Neuronal stem cell (in vitro differentiated cells): Measurements from ENCODE around the gene LYPD5.

Experiments
- DNase-seq: peaks from one replicate; pipeline ENCODE4 v3.0.0-alpha.2; 2013; ENCODE audit warnings: low spot score
- H2AFZ ChIP-seq: one replicate; pipeline ENCODE4 v1.6.1; 2013; ENCODE audit warnings: mild to moderate bottlenecking, low read length, inconsistent platforms
- H2AK5ac ChIP-seq: 2 replicates; pipeline ENCODE4 v1.6.1; 2013; ENCODE audit warnings: low read depth, mild to moderate bottlenecking, inconsistent platforms, low read length, moderate library complexity, mixed read lengths
- H2BK120ac ChIP-seq: 2 replicates; pipeline ENCODE4 v1.6.1; 2013; ENCODE audit warnings: low read depth, mild to moderate bottlenecking, inconsistent platforms, low read length, moderate library complexity, mixed read lengths
- H2BK12ac ChIP-seq: one replicate; pipeline ENCODE4 v1.6.1; 2013; ENCODE audit warnings: low read length, inconsistent platforms
- H2BK15ac ChIP-seq: 2 replicates; pipeline ENCODE4 v1.6.1; 2013; ENCODE audit warnings: mild to moderate bottlenecking, low read length, inconsistent platforms, mixed read lengths
- H2BK5ac ChIP-seq: one replicate; pipeline ENCODE4 v1.6.1; 2013; ENCODE audit warnings: inconsistent platforms, mild to moderate bottlenecking, low read length, moderate library complexity
- H3K14ac ChIP-seq: one replicate; pipeline ENCODE4 v1.6.1; 2013; ENCODE audit warnings: low read length, inconsistent platforms
- H3K18ac ChIP-seq: 2 replicates; pipeline ENCODE4 v1.6.1; 2013; ENCODE audit warnings: low read length, inconsistent platforms
- H3K23ac ChIP-seq: 2 replicates; pipeline ENCODE4 v1.6.1; 2013; ENCODE audit warnings: low read depth, mild to moderate bottlenecking, mixed read lengths, low read length, inconsistent platforms; ENCODE audit not compliant: poor library complexity
- H3K27ac ChIP-seq: replicated peaks from 3 replicates; pipeline ENCODE4 v1.5.1; 2013; ENCODE audit warnings: low read length, inconsistent platforms
- H3K27me3 ChIP-seq, 3 experiments: 2 replicates each; pipeline ENCODE4 v1.6.1; 2013; ENCODE audit warnings: low read length in 3 of 3, mild to moderate bottlenecking in 2 of 3, inconsistent platforms in 1 of 3, low read depth in 1 of 3, mixed read lengths in 1 of 3, moderate library complexity in 1 of 3; ENCODE audit not compliant: control insufficient read depth in 3 of 3, insufficient read depth in 3 of 3
- H3K36me3 ChIP-seq, 2 donors: replicated peaks in 1 of 2; 2 replicates each; pipeline ENCODE4 v1.6.1; 2013; ENCODE audit warnings: low read length in 2 of 2; ENCODE audit not compliant: control insufficient read depth in 2 of 2, insufficient read depth in 2 of 2
- H3K4ac ChIP-seq: 2 replicates; pipeline ENCODE4 v1.6.1; 2013; ENCODE audit warnings: inconsistent platforms, mild to moderate bottlenecking, low read length, moderate library complexity
- H3K4me1 ChIP-seq, 2 donors: 1 replicate in 1 of 2; 2 replicates in 1 of 2; pipeline ENCODE4 v1.6.1; 2013; ENCODE audit warnings: low read length in 2 of 2, low read depth in 1 of 2; ENCODE audit not compliant: control insufficient read depth in 2 of 2, insufficient read depth in 1 of 2
- H3K4me2 ChIP-seq: one replicate; pipeline ENCODE4 v1.6.1; 2013; ENCODE audit warnings: mild to moderate bottlenecking, low read length, inconsistent platforms; ENCODE audit not compliant: insufficient read depth, poor library complexity, severe bottlenecking
- H3K4me3 ChIP-seq, 2 donors: 2 replicates each; pipeline ENCODE4 v1.5.1; 2013; ENCODE audit warnings: low read length in 2 of 2, mild to moderate bottlenecking in 2 of 2, inconsistent platforms in 1 of 2, moderate library complexity in 1 of 2
- H3K79me1 ChIP-seq: one replicate; pipeline ENCODE4 v1.6.1; 2013; ENCODE audit warnings: low read depth, mild to moderate bottlenecking, inconsistent platforms, low read length, moderate library complexity
- H3K9ac ChIP-seq: one replicate; pipeline ENCODE4 v1.6.1; 2013; ENCODE audit warnings: mild to moderate bottlenecking, low read depth, low read length, inconsistent platforms; ENCODE audit not compliant: poor library complexity
- H3K9me3 ChIP-seq, 2 donors: replicated peaks in 1 of 2; 2 replicates each; pipeline versions ENCODE3 to v1.6.1; 2013; ENCODE audit warnings: low read length in 2 of 2, mild to moderate bottlenecking in 2 of 2, inconsistent platforms in 1 of 2, low read depth in 1 of 2, mixed read lengths in 1 of 2, moderate library complexity in 1 of 2; ENCODE audit not compliant: control insufficient read depth in 2 of 2, insufficient read depth in 1 of 2
- H4K8ac ChIP-seq: one replicate; pipeline ENCODE4 v1.6.1; 2013; ENCODE audit warnings: low read depth, mild to moderate bottlenecking, inconsistent platforms, low read length, moderate library complexity
- H4K91ac ChIP-seq: one replicate; pipeline ENCODE4 v1.6.1; 2013; ENCODE audit warnings: low read length, low read depth, mild to moderate bottlenecking, inconsistent platforms; ENCODE audit not compliant: poor library complexity
- WGBS, 2 donors: extraction: QIAGEN DNeasy Blood & Tissue Kit; methylation state at CpG; one replicate each; pipeline ENCODE4 v1.1.7; 2013; ENCODE audit warnings: missing lambda C conversion rate in 2 of 2, mixed read lengths in 1 of 2; ENCODE audit not compliant: insufficient read length in 2 of 2, insufficient replicate concordance in 1 of 2; ENCODE audit errors: extremely low coverage in 2 of 2; 5-methylcytosine and 5-hydroxymethylcytosine counted together

LYPD5 gene

GRCh38 chr19:43752287-43752875 is 49.9 kb downstream of the LYPD5 start:
- Histone ChIP-seq H2BK5ac (no peak overlapping the region), H2AK5ac (no peak overlapping the region), H2AFZ (no peak overlapping the region), H3K23ac (no peak overlapping the region), H2BK12ac (no peak overlapping the region), H3K4ac (no peak overlapping the region), H4K91ac (no peak overlapping the region), H4K8ac (no peak overlapping the region), H3K4me1 (no peaks in the 10 kb centered on the region), H3K79me1 (peaks cover 3% of the 10 kb centered on the region), H3K4me2 (no peak overlapping the region), H2BK15ac (no peak overlapping the region), H3K14ac (no peak overlapping the region), H3K9me3 (no peaks in the 10 kb centered on the region), H3K36me3 (peaks cover 26 to 59% of the 10 kb centered on the region in 2 donors), H3K18ac (no peak overlapping the region), H2BK120ac (no peak overlapping the region), H3K27ac (no peak overlapping the region), H3K27me3 (no peaks in the 10 kb centered on the region), H3K9ac (no peak overlapping the region), H3K4me3 (no peak overlapping the region)
- no peak for DNase-seq
- WGBS, 2 donors, result no CpG with 5 or more reads among the region's 6 CpGs

GRCh38 chr19:43751466-43752220 is 50.6 kb downstream of the LYPD5 start:
- no peak overlapping the region for H3K4me3 ChIP-seq
- no peak overlapping the region for H2AK5ac ChIP-seq
- H3K36me3 ChIP-seq, result peaks cover 31 to 66% of the 10 kb centered on the region in 2 donors
- no peak overlapping the region for H3K23ac ChIP-seq
- no peaks in the 10 kb centered on the region for H3K9me3 ChIP-seq
- no peak overlapping the region for H2BK15ac ChIP-seq
- H4K8ac ChIP-seq, result no peak overlapping the region
- H2BK120ac ChIP-seq, result no peak overlapping the region
- WGBS, 2 donors, result no CpG with 5 or more reads among the region's 4 CpGs
- no peaks in the 10 kb centered on the region for H3K4me1 ChIP-seq
- no peak overlapping the region for H3K18ac ChIP-seq
- H3K27ac ChIP-seq, result no peak overlapping the region
- H3K14ac ChIP-seq, result no peak overlapping the region
- H4K91ac ChIP-seq, result peak overlapping the region; percentile 56
- H3K9ac ChIP-seq, result no peak overlapping the region
- H3K4ac ChIP-seq, result no peak overlapping the region
- H2AFZ ChIP-seq, result no peak overlapping the region
- H3K4me2 ChIP-seq, result no peak overlapping the region
- no peaks in the 10 kb centered on the region for H3K27me3 ChIP-seq
- H2BK12ac ChIP-seq, result no peak overlapping the region
- DNase-seq, result no peak
- H2BK5ac ChIP-seq, result no peak overlapping the region
- H3K79me1 ChIP-seq, result peaks cover 3% of the 10 kb centered on the region

- no peaks in the 10 kb centered on the region for H3K4me1 ChIP-seq
- H4K91ac ChIP-seq, result no peak overlapping the region
- H3K4me2 ChIP-seq, result no peak overlapping the region
- H3K14ac ChIP-seq, result no peak overlapping the region
- no peak overlapping the region for H2BK12ac ChIP-seq
- no peak overlapping the region for H3K23ac ChIP-seq
- H3K9me3 ChIP-seq, result no peaks in the 10 kb centered on the region
- H3K18ac ChIP-seq, result no peak overlapping the region
- H3K4me3 ChIP-seq, result no peak overlapping the region
- H2AK5ac ChIP-seq, result no peak overlapping the region
- H4K8ac ChIP-seq, result no peak overlapping the region
- H2AFZ ChIP-seq, result no peak overlapping the region
- H2BK5ac ChIP-seq, result no peak overlapping the region
- H3K9ac ChIP-seq, result no peak overlapping the region
- peaks cover 34 to 71% of the 10 kb centered on the region in 2 donors for H3K36me3 ChIP-seq
- H3K27me3 ChIP-seq, result no peaks in the 10 kb centered on the region
- no peak overlapping the region for H2BK15ac ChIP-seq
- no peak overlapping the region for H2BK120ac ChIP-seq
- DNase-seq, result no peak
- peaks cover 3% of the 10 kb centered on the region for H3K79me1 ChIP-seq
- WGBS, 2 donors, result no CpG with 5 or more reads among the region's 1 CpG
- no peak overlapping the region for H3K4ac ChIP-seq
- no peak overlapping the region for H3K27ac ChIP-seq
Measured at GRCh38 chr19:43749898-43750297, 52.3 kb downstream of the LYPD5 start.

- no CpG with 5 or more reads among the region's 7 CpGs for WGBS, 2 donors
Measured at GRCh38 chr19:43749152-43749551, 53.1 kb downstream of the LYPD5 start.

More at GRCh38 chr19:43749152-43749551, 53.1 kb downstream of the LYPD5 start:
- no peak overlapping the region for H2BK5ac ChIP-seq
- no peak overlapping the region for H3K9ac ChIP-seq
- H2AFZ ChIP-seq, result no peak overlapping the region
- H3K23ac ChIP-seq, result no peak overlapping the region
- H3K4me1 ChIP-seq, result no peaks in the 10 kb centered on the region
- H3K4ac ChIP-seq, result no peak overlapping the region
- H2BK12ac ChIP-seq, result no peak overlapping the region
- H3K4me3 ChIP-seq, result no peak overlapping the region
- H3K4me2 ChIP-seq, result no peak overlapping the region
- DNase-seq, result no peak
- no peak overlapping the region for H4K8ac ChIP-seq
- no peak overlapping the region for H2AK5ac ChIP-seq
- no peak overlapping the region for H4K91ac ChIP-seq
- H3K27me3 ChIP-seq, result no peaks in the 10 kb centered on the region
- peaks cover 38 to 78% of the 10 kb centered on the region in 2 donors for H3K36me3 ChIP-seq
- no peak overlapping the region for H3K14ac ChIP-seq
- no peaks in the 10 kb centered on the region for H3K9me3 ChIP-seq
- H3K27ac ChIP-seq, result no peak overlapping the region
- H3K79me1 ChIP-seq, result peaks cover 3% of the 10 kb centered on the region
- no peak overlapping the region for H2BK120ac ChIP-seq
- no peak overlapping the region for H3K18ac ChIP-seq
- H2BK15ac ChIP-seq, result no peak overlapping the region
